Activated T-helper 17 cell treated with anti-CD3 and anti-CD28 coated beads, Interleukin-2, amount 50 U/mL, for 72 hours (primary cell): Measurements from ENCODE around the gene NMRAL1. TPM values are rescaled to one million over a fixed set of nuclear protein-coding genes. Genes with fewer than 3 reads are reported as not detected.

Experiments
- ATAC-seq: fragments of 150-1000 bp; cut with Tn5 transposase; replicated peaks from 2 replicates; pipeline ENCODE4 v1.10.0; 2021; ENCODE audit warnings: mild to moderate bottlenecking, moderate library complexity
- H3K27ac Mint-ChIP-seq: one replicate; pipeline ENCODE4 v1.8.0; 2022; ENCODE audit warnings: mixed read lengths
- H3K27me3 Mint-ChIP-seq: one replicate; pipeline ENCODE4 v1.8.0; 2022; ENCODE audit warnings: mixed read lengths
- H3K36me3 Mint-ChIP-seq: one replicate; pipeline ENCODE4 v1.8.0; 2022; ENCODE audit warnings: low read depth, mild to moderate bottlenecking, mixed read lengths
- H3K4me1 Mint-ChIP-seq: one replicate; pipeline ENCODE4 v1.8.0; 2022; ENCODE audit warnings: mixed read lengths
- H3K4me3 Mint-ChIP-seq: one replicate; pipeline ENCODE4 v1.8.0; 2022; ENCODE audit warnings: mild to moderate bottlenecking, mixed read lengths
- H3K9me3 Mint-ChIP-seq: one replicate; pipeline ENCODE4 v1.8.0; 2022; ENCODE audit warnings: mixed read lengths
- total RNA-seq, 2 donors: library from RNA; stranded (reverse); gene quantifications; one replicate each; pipeline ENCODE4 v1.2.3, GENCODE V29; 2022

The NMRAL1 gene
- total RNA-seq, 2 donors from 2014 or later = 56.5 to 63.2 TPM

DNA sequence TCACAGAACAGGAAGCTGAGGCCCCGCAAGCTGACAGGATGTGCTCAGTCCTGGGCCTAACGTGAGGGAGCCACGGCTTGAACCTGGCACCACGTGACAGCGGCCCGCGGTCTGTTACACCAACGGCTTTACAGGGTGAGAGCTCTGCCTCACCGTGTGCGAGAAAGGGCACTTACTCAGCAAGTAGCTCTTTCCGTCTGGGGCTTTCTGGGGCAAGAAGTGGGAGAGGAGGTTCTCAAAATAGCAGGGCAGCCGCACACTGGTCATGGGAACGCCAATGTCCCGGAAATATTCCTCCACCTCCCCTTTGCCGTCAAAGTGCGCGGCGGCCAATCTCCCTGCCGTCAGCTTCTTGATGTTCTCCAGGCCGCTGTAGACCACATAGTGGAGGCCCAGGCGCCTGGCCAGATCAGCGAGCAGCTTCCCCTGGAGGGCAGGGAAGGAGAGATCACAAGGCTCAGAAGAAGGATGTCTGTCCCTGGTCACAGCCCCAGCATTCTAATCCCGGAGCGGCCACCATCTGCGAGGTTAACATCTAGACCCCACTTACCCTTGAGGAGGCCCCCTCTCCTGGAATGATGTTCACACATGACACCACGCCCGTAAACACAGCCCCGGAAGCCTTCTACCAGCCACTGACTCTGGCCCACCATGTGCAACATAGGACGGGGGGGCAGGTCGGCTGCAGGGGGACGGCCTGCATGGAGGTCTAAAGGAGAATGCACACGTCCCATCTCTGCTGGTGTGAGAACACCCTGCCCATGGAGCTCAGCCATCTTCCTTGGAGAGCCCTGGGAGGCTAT is 8.2 kb downstream of the NMRAL1 start:
- Mint-ChIP-seq H3K36me3 (peaks cover 78% of the 10 kb centered on the region), H3K4me3 (peak overlapping the region; percentile 76)

DNA sequence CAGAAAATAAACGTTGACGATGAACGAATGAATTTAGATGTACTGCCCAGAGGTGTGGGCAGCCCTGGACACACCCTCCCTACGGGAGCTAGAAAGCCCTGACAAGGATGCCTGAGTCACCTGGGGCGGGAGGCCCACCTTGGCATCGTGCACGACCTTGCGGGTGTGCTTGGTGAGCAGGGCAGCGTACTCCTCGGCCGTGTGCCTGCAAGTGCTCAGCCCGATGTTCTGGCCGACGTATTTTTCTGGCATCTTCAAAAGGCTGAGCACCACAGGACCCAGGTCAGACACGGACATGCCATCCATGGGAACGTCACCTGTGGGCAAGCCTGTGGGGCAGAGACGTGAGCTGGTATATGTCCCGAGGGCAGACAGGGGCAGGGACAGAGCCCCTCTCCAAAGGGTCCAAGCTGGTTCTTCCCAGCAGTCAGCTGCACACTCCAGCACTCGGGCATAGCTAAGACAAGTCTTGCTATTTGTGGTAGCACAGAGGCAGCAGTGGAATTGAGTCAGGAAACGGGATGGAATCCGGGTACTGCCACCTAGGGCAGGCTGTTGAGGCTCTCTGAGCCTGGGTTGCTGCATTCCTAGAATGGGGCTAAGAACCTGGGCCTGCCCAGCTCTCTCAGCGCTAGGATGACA is 10.8 kb downstream of the NMRAL1 start:
- Mint-ChIP-seq H3K27me3 (no peaks in the 10 kb centered on the region), H3K4me3 (no peak overlapping the region), H3K9me3 (no peaks in the 10 kb centered on the region), H3K4me1 (peaks cover 11% of the 10 kb centered on the region), H3K36me3 (peaks cover 82% of the 10 kb centered on the region), H3K27ac (peak overlapping the region; percentile 59)
- ATAC-seq = no peak

More for the DNA sequence above, 8.2 kb downstream of the NMRAL1 start:
- Mint-ChIP-seq H3K4me1 (peaks cover 4% of the 10 kb centered on the region), H3K27me3 (no peaks in the 10 kb centered on the region), H3K27ac (peak overlapping the region; percentile 88), H3K9me3 (no peaks in the 10 kb centered on the region)
- ATAC-seq = peak; percentile 99

DNA sequence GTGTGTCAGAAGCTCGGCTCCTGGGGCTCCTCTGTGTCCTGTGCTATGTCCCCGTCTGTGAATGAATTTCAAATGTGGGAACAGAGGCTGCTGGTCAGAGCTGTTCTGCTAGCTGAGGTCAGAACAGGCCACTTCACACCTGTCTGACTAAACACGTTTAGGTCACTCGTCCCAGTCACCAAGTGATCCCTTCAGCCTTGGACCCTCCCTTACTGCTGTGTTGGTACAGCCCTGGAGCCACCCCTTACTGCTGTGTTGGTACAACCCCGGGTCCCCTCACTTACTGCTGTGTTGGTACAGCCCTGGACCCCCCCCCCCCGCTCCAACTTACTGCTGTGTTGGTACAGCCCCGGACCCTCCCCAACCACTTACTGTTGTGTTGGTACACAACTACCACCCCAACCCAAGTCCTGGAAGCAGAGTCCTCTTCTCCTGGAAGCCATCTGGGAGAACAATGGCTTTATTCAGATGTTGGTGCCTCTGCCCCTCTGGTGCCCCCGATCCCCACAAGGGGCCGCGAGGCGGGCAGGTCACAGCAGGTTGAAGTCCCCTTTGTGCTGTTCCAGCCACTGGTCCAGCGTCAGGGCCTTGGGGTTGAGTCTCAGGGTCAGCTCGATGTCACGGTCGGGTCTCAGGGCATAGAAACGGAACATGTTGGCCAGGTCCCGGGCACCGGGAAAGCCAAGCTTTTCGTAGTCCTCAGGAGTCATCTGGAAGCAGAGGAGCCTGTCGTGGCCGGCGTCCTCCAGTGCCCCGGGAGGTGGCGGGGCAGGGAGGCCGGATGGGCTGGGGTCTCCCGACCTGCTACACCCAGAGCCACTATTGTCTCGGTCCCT is 13.0 kb downstream of the NMRAL1 start:
- no peak overlapping the region for H3K27ac Mint-ChIP-seq

DNA sequence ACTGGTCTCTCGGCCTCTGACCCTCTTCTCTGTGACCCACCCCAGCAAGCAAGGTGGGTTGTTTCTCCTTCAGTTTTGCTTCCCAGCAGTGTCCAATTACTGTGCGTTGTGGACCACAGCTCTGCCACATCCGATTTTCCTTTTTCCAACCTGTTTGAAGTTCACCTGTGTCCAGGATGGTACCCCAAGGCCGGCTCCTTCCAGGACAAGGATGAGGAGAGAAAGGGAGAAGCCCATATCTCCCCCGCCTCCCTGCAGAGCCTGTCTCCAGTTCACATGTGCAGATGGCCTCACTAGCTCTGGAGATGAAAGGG is 13.5 kb downstream of the NMRAL1 start:
- no peak overlapping the region for H3K4me3 Mint-ChIP-seq
- H3K4me1 Mint-ChIP-seq = peaks cover 12% of the 10 kb centered on the region
- no peak for ATAC-seq
- no peak overlapping the region for H3K27ac Mint-ChIP-seq
- no peaks in the 10 kb centered on the region for H3K27me3 Mint-ChIP-seq
- peaks cover 80% of the 10 kb centered on the region for H3K36me3 Mint-ChIP-seq
- H3K9me3 Mint-ChIP-seq = no peaks in the 10 kb centered on the region

More for the DNA sequence above, 13.0 kb downstream of the NMRAL1 start:
- ATAC-seq = no peak
- Mint-ChIP-seq H3K9me3 (no peaks in the 10 kb centered on the region), H3K4me3 (no peak overlapping the region), H3K4me1 (peaks cover 12% of the 10 kb centered on the region), H3K36me3 (peaks cover 80% of the 10 kb centered on the region), H3K27me3 (no peaks in the 10 kb centered on the region)

DNA sequence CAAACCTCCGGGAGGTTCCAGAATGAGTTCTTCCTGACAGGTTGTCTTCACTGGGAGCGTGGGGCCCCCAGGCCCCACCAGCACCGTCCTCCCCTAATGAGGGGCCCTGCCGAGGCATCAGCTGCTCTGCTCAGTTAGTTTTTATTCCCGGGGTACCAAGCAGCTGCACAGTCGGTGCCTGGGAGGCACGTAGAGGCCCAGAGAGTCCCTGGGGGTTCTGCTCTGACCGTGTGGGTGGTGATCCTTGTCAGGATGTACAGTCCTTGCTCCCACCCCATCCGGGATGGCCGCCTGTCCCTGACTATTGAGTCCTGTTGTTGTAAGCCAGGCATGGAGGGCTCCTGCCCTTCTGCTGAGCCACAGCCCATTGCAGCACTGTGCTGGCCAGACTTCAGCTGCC is 18.5 kb downstream of the NMRAL1 start:
- Mint-ChIP-seq H3K4me3 (no peak overlapping the region), H3K9me3 (no peaks in the 10 kb centered on the region), H3K36me3 (peaks cover 91% of the 10 kb centered on the region), H3K27ac (no peak overlapping the region), H3K27me3 (no peaks in the 10 kb centered on the region), H3K4me1 (peaks cover 12% of the 10 kb centered on the region)
- ATAC-seq = no peak

DNA sequence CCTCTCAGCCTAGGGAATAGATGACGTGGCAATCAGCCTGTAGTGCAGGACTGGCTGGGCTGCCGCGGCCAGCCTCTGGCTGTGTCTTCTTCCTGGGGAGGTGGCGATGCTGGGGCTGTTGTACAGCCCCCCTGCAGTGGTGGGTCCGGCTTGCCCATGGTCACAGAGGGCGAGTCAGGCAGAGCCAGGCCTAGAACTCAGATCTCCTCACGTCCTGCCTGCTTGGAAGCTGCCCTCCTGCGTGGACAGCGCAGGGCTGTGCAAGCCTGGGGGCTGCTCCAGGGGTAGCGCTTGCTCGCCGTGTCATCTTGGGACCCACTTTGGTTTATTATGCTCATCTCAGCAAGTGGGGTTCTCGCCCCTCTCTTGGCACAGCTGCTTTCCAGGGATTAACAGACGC is 19.3 kb downstream of the NMRAL1 start:
- H3K36me3 Mint-ChIP-seq = peaks cover 92% of the 10 kb centered on the region
- no peak overlapping the region for H3K4me3 Mint-ChIP-seq
- ATAC-seq = no peak
- H3K9me3 Mint-ChIP-seq = no peaks in the 10 kb centered on the region
- H3K27ac Mint-ChIP-seq = no peak overlapping the region
- no peaks in the 10 kb centered on the region for H3K27me3 Mint-ChIP-seq
- H3K4me1 Mint-ChIP-seq = peaks cover 12% of the 10 kb centered on the region

DNA sequence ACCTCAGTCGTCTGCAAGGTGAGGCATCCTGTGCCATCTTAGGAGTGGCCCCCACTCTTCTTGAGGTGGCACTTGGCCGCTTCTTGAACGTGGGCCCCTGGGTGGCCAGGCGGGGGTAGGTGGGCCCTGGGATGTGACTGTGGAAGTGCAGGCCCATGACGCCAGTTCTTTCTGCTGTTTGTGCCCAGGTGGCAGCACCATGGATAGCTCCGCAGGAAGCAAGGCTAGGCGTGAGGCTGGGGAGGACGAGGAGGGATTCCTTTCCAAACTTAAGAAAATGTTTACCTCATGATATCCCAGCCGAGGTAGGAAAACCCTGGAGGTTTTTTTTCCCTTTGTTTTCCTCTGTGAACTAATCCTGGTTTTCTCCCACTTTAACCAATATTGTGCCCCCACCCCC is 19.8 kb downstream of the NMRAL1 start:
- H3K4me1 Mint-ChIP-seq = peaks cover 12% of the 10 kb centered on the region
- no peaks in the 10 kb centered on the region for H3K9me3 Mint-ChIP-seq
- H3K27ac Mint-ChIP-seq = no peak overlapping the region
- H3K27me3 Mint-ChIP-seq = no peaks in the 10 kb centered on the region
- peaks cover 92% of the 10 kb centered on the region for H3K36me3 Mint-ChIP-seq
- ATAC-seq = no peak
- H3K4me3 Mint-ChIP-seq = no peak overlapping the region

DNA sequence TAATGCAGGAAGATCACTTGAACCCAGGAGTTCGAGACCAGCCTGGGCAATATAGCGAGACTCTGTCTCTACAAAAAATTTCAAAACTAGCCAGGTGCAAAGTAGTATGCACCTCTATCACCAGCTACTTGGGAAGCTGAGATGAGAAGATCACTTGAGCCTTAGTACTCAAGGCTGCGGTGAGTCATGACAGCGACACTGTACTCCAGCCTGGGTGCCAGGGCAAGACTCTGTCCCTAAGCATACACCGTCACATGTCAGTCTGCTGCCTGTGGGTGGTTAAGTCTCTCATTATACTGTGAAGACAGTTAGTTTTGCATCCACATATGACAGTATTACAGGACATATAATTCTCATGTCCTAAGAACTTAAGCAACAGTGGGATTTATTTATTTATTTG is 21.8 kb downstream of the NMRAL1 start:
- Mint-ChIP-seq H3K27me3 (no peaks in the 10 kb centered on the region), H3K27ac (peak overlapping the region; percentile 55), H3K4me3 (no peak overlapping the region), H3K9me3 (no peaks in the 10 kb centered on the region), H3K36me3 (peaks cover 96% of the 10 kb centered on the region), H3K4me1 (peaks cover 5% of the 10 kb centered on the region)
- no peak for ATAC-seq

DNA sequence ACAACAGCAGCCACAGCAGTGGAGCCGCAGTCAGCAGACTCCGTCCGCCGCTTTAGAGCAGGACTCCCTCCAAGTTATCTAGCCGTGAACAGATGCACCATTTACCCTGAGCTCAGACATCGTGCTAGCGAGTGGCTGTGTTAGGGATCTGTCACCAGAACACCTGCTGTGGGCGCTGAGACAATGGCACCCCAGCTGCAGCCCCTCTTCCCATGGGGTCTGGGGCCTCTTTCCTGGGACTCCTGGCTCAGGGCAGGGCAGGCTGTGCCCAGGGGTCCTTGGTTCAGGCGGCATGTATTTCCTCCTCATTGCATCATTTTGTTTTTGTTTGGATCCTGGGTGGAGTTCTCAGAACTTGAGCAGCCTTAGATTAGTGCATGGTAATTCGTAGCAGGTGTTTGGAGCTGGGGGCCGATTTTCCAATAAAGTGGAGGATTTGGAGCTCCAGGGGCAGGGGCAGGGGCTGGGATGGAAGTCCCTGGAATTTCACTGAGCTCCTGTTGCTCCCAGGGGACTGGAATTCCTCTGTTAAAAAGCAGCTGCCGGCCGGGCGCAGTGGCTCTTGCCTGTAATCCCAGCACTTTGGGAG is 23.4 kb downstream of the NMRAL1 start:
- ATAC-seq = no peak
- Mint-ChIP-seq H3K4me3 (no peak overlapping the region), H3K9me3 (no peaks in the 10 kb centered on the region), H3K27ac (no peak overlapping the region), H3K36me3 (peaks cover 96% of the 10 kb centered on the region), H3K27me3 (no peaks in the 10 kb centered on the region), H3K4me1 (no peaks in the 10 kb centered on the region)

DNA sequence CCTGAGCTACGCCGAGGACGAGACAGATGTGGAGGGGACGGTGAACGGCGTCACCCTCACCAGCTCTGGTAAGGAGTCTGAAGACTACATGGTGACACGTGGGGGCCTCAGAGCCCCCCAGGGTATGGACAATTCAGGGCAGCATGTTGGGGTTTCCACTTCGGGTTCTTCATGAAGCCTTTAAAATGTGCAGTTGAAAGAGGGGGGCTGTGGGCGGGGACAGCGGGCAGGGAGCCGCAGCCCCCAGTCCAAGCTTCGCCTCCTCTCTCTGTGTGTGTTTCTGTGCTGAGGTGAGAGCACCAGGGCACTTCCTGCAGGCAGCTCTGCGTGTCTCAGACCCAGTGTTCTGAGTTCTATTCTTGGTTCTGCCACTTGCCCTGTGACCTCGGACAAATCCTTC is 24.0 kb downstream of the NMRAL1 start:
- Mint-ChIP-seq H3K27ac (no peak overlapping the region), H3K27me3 (no peaks in the 10 kb centered on the region), H3K4me3 (no peak overlapping the region), H3K36me3 (peaks cover 96% of the 10 kb centered on the region), H3K4me1 (no peaks in the 10 kb centered on the region), H3K9me3 (no peaks in the 10 kb centered on the region)
- ATAC-seq = no peak

DNA sequence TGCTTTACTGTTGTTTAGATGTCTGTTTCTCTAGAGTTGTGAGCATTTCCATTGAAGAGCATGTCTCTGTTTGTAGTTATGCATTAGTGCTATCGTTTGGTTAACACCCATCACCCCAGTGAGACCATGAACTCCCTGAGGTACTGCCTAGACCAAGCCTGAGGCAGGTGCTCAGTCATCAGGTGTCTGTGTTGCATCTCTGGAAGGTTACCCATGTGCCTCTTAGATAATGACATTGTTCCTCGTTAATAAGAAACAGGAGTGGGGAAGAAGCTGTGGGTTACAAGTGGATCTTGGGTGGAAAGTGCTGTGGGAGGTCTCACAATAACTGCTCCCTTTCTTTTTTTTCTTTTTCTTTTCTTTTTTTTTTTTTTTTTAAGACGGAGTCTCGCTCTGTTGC is 30.4 kb downstream of the NMRAL1 start:
- Mint-ChIP-seq H3K27me3 (no peaks in the 10 kb centered on the region), H3K27ac (no peak overlapping the region), H3K4me3 (no peak overlapping the region), H3K36me3 (peaks cover 100% of the 10 kb centered on the region), H3K4me1 (no peaks in the 10 kb centered on the region), H3K9me3 (no peaks in the 10 kb centered on the region)
- ATAC-seq = no peak

DNA sequence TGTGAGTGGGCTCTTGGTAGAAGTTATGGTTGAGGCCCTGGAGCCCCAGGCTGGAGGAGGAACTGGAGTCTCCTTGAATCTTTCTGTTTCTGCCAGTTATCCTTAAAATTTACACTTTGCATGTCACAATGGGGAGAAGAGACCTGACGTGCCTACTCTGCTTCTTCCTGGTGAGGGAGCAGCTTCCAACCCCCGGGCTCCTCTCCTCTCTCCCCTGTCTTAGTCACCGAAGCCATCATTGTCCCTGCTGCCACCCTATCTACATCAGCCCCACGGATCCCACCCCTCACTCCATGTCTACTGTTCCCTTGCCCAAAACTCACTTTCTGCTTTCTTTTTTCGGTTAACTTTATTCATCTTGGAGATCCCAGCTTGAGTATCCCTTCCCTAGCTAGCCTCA is 31.2 kb downstream of the NMRAL1 start:
- Mint-ChIP-seq H3K27ac (peak overlapping the region; percentile 42), H3K4me1 (no peaks in the 10 kb centered on the region), H3K4me3 (no peak overlapping the region), H3K36me3 (peaks cover 100% of the 10 kb centered on the region), H3K9me3 (no peaks in the 10 kb centered on the region), H3K27me3 (no peaks in the 10 kb centered on the region)
- no peak for ATAC-seq

DNA sequence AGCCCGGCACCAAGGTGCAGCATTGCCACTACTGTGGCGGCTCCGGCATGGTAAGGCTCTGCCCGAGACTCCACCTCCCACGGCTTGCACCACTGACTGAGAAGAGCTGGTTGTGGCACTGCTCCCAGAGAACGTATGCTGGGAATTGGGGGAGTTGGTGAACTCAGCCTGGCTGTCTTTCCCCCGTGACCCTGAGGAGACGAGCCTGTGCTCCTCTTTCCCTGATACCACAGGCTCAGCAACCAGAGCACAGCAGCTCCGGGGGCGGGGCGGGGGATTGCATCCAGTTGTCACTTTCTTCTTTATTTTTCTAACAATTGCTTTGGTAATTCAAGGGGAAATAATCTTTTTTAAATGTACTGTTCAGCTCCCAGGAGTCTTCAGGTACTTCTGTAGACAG is 32.1 kb downstream of the NMRAL1 start:
- ATAC-seq = no peak
- Mint-ChIP-seq H3K9me3 (no peaks in the 10 kb centered on the region), H3K36me3 (peaks cover 100% of the 10 kb centered on the region), H3K27ac (no peak overlapping the region), H3K27me3 (no peaks in the 10 kb centered on the region), H3K4me1 (no peaks in the 10 kb centered on the region), H3K4me3 (no peak overlapping the region)

DNA sequence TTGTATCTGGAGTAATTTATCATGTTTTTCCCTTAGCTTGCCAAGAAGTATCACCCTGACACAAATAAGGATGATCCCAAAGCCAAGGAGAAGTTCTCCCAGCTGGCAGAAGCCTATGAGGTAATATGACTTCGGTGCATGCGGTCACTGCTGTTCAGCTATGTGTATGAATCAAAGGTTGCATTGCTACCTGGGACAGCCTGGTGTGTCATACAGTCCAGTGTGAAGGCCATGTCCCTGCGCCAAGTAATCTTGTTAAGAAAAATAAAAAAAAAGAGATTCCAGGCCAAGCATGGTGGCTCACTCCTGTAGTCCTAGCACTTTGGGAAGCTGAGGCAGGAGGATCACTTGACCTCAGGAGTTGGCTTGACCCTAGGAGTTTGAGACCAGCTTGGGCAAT is 37.1 kb downstream of the NMRAL1 start:
- ATAC-seq = no peak
- Mint-ChIP-seq H3K36me3 (peaks cover 96% of the 10 kb centered on the region), H3K9me3 (no peaks in the 10 kb centered on the region), H3K4me3 (no peak overlapping the region), H3K4me1 (peaks cover 4% of the 10 kb centered on the region), H3K27me3 (no peaks in the 10 kb centered on the region), H3K27ac (no peak overlapping the region)
